ENCODE results near the gene PEF1.

The PEF1 gene

GRCh38 chr1:31655104-31655503, 10.4 kb upstream of the PEF1 start:
- no peak for DNase-seq (ENCODE audit: low read depth in 3 of 3)

DNA sequence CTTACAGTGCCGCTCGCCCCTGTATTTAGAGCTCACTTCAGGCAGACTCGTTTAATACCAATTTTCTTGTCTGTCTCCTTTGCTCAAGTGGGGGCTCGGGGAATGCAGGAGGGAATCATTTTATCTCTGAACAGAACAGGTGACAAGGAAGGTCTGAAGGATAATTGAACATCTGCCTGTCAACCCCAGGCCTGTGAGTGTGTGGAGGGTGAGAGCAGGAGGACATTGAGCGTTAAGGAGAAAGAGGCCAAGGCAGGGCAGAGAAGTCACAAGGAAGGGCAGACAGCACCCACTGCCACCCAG, 9.7 kb upstream of the PEF1 start:
- no peak for DNase-seq (ENCODE audit: low read depth in 3 of 3)

GRCh38 chr1:31653717-31654473, 9.2 kb upstream of the PEF1 start:
- no peak for DNase-seq (ENCODE audit: low read depth in 3 of 3)

DNA sequence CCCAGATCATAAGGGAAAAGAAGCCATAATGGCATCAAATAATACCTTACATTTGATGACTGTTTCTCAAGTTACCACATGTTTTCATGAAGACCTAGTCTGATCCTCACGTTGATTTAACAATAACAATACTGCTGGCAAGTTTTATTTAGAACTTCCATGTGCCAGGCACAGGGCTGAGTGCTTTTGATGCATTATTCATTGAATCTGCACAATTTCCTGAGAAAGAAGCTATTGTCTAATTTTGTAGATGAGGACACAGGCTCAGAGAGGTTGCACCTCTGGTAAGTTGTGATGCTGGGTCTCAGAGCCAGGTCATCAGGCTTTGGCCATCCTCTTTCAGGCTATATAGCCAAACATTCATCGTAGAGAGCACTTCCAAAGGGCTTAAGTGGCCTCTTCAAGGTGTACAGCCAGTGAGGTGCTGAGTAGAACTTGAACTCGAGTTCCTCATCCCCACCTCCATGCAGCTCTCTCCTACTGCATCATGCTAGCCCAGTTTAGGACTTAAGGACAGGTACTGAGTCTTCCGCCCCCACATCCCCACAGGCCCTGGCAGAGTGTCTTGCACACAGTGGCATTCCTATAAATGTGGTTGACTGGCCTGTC, 8.3 kb upstream of the PEF1 start:
- no peak for DNase-seq (ENCODE audit: low read depth in 3 of 3)

- DNase-seq (ENCODE audit: low read depth in 3 of 3): no peak
Measured at GRCh38 chr1:31651766-31652165, 7.1 kb upstream of the PEF1 start.

DNA sequence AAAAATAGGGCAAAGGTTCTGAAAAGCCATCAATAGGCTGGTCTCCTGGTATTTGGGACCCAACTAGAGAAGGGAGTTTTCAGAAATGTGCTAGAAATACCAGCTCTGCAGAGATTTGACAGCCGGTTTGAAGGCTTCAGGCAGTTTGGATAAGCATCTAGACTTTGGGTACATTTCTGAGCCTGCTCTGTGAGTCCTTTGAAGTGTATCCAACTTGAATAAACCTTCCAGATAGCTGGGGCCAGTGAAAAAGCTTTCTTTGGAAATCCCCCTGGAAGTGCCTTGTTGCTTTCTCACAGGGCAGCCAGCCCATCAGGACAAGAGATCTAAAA, 6.4 kb upstream of the PEF1 start:
- DNase-seq (ENCODE audit: low read depth in 3 of 3): no peak

GRCh38 chr1:31650161-31651088, 5.7 kb upstream of the PEF1 start:
- no peak for DNase-seq (ENCODE audit: low read depth in 3 of 3)

DNA sequence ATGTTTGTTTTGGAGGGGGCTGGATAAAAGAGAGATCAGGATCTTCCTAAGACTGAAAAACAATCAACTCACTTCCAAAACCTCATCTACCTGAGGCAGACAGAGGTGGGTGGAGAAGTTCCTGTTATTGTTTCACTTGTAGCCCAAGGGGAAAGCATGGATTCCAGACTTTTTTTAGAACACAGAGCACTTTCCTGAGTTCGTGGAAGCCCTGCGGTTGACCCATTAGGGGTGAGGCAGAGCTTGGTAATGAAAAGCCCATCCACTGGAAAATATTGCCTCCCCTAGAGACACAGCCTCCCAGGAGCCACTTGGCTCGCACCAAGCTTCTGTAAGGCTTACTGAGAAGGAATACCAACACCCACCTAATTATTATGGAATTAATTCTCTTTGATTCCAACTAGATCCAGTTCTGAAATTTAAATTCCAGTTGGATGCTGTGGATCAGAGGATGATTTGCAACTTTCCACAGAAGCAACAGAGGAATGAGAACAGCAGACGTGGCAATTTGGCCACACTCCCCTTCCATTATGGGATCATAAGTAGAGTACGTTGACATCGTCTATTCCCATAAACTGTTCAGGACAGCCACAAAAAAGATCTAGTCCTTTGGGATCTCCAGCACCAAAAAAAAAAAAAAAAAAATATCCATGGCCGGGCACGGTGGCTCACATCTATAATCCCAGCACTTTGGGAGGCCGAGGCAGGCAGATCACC, 4.1 kb upstream of the PEF1 start:
- no peak for DNase-seq (ENCODE audit: low read depth in 3 of 3)

- DNase-seq (ENCODE audit: low read depth in 3 of 3): no peak
Measured at GRCh38 chr1:31648190-31648589, 3.5 kb upstream of the PEF1 start.

- no peak for DNase-seq (ENCODE audit: low read depth in 3 of 3)
Measured at GRCh38 chr1:31647106-31647505, 2.4 kb upstream of the PEF1 start.

DNA sequence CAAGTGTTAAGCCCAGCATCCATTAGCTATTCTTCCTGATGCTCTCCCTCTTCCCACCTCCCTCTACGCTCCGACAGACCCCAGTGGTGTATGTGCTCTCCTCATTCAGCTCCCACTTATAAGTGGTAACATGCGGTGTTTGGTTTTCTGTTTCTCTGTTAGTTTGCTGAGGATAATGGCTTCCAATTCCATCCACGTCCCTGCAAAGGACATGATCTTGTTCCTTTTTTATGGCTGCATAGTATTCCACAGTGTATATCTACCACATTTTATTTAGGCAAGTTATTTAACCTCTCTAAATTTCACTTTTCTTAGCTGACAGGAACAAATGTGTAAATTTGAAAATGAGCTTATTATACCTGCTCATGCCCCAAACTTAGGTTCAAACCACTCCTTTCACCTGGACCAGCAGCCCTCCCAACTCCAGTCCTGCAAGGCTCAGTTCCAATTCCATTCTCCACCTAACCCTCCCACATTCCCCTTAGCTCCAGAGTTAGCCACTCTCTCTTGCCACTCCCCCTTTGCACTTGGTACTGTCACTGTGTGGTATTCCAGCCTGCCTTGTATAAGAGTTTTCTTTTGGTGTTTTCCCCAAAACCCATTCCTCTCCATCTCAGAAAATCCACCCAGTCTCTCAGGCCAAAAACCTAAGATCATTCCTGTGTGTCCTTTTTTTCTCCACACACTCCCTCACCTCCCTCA, 1.7 kb upstream of the PEF1 start:
- no peak for DNase-seq (ENCODE audit: low read depth in 3 of 3)

DNA sequence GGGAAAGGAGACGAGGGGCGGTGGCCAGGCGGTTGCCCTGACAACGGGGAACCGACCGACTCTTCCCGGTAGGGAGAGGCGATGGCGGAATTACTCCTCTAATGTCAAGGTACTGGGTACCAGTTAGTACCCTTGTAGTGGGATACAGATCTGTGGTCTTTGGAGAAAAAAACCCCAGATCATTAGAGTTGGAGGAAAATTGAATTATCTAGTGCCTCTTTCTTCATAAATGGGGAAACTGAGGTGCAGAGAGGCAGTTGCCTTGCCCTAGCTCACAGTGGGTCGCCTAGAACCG, 545 bp upstream of the PEF1 start:
- no peak for DNase-seq (ENCODE audit: low read depth in 3 of 3)

DNA sequence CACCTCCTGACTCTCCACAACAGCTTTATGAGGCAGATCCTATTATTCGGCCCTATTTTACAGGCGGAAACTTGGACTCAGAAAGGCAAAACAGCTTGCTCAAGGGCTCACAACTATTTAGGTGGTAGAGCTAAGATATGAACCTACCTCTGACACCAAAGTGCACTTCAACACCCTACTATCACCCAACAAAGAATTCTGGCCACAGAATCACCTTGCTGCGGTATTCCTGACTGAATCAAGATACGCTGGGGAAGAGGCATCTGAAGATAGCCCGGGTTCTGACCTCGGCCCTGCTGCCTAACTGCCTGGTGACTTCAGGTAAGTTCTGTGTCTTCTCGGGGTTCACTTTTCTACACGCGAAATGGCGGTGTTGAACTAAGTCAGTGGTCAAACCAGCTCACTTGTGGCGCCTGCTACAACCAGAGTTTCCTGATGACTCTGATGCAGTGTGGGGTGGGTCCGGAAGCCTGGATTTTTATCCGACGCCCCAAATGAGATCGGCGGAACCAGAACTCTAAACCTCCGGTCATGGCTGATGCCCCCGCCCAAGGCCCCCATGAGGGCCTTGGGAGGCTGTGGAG, 608 bp downstream of the PEF1 start:
- DNase-seq (ENCODE audit: low read depth in 3 of 3): no peak

DNA sequence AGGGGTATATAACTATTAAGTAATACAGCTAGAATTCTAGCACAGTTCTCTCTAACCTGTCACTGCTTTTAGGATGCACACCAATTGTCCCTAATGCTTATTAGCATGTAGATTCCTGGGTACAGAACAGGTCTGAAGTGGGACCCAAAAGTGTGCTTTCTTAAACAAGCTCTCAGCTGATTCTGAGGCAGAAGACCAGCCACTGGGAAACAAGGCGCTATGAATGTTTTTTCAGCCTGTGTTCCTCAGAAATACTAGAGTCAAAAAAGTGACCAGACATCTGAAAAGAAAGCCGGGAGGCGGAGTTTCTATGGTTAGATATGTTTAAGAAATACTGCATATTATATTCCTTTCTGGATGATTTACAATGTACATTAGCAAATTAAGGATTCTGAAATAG, 1.8 kb downstream of the PEF1 start:
- DNase-seq (ENCODE audit: low read depth in 3 of 3): no peak

DNA sequence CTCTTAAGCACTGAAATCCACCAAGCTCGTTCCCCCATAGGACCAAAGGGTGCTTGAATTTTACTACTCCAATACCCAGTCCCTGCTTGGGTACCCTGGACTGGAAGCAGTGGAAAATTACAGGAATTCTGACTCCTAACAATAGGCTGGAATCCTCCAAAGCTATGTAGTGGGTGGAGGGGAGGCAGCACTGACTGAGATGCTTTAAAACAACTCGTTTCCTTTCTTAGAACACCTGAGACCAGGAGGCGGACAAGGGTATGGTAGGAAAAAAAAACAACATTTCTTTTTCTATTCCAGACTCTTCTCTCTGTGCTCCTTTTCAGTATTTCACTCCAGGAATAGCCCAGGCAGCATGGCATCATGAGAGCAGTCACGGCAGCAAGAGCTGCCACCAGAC, 2.3 kb downstream of the PEF1 start:
- DNase-seq (ENCODE audit: low read depth in 3 of 3): no peak

GRCh38 chr1:31640964-31641363, 3.7 kb downstream of the PEF1 start:
- no peak for DNase-seq (ENCODE audit: low read depth in 3 of 3)

DNA sequence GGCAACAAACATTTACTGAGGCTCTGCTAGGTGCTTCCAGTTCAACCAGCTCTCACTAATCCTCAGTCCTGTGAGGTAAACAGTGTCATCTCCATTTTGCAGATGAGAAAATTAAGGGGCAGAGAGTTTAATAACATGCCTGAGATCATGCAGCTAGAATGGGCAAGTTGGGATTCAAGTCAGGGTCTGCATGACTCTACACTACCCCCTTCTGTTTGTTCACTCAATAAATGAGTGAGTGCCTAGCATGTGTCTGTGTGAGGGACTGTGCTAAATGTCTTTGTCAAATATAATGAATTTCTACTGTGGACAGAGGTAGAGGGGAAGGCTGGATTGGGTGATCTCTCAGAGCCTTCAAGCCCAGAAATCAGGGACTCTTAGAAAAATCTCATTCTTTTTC, 4.5 kb downstream of the PEF1 start:
- no peak for DNase-seq (ENCODE audit: low read depth in 3 of 3)

GRCh38 chr1:31639543-31639942, 5.1 kb downstream of the PEF1 start:
- DNase-seq (ENCODE audit: low read depth in 3 of 3): no peak

DNA sequence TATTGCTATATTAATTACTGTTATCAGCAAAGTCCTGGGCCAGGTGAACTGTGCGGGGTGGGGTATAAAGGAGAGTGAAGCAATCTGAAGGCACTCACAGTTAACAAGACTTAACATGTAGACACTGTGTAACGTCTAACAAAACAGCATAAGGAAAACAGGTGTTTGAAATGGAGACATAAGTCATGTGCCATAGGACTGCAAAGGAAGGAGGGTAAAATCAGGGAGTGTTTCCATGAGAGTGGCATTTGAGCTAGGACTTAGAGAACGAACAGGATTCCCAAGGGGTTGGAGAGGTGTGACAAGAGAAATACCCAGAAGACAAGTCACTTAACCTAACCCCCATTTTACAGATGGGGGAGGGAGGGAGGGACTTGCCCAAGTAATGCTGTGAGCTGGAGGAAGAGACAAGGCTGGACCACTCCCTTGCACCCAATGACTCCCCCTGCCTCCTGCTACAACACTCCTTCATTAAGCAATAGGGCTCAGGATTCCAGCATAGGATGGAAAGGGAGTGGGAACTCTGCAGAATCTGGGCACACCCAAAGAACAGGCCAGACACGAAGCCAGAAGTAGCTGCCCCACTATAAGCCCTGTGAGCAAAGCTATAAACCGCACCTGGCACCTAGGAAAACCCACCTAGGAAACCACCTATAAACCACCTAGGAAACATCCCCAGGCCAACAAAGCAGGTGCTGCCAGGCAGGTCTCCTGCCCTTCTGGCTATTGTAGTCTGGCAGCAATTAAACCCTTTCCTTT, 6.6 kb downstream of the PEF1 start:
- DNase-seq (ENCODE audit: low read depth in 3 of 3): no peak

GRCh38 chr1:31633117-31633516, 11.6 kb downstream of the PEF1 start:
- DNase-seq (ENCODE audit: low read depth in 3 of 3): peak in 1 of 3 experiments; percentile 25

DNA sequence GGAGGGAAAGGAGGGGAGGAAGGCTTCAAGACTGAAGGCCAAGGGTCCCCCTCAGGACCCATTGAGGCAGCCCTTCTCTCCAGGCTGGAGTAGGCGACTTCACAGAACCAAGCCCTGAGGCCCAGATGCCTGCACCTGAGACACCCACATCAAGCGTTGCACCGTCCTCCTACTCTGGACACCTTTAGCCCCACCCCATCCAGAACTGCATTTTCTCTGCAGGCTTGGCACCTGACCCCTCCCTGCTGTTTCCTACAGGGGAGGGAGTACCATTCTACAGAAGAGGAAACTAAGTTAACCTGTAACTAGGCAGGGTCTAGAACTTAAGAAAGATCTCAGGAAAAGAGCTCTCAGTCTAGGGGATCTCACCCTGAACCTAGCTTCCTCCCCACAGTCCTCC, 12.0 kb downstream of the PEF1 start:
- DNase-seq (ENCODE audit: low read depth in 3 of 3): no peak
